Hepatocyte (in vitro differentiated cells): ENCODE data around the gene WDR90.

Experiments used
- CTCF ChIP-seq: fragments of 200-600 bp; sonication (generic); IDR thresholded peaks from 2 replicates; pipeline ENCODE4 v1.5.1; 2016; ENCODE audit warnings: antibody characterized with exemption, mild to moderate bottlenecking; ENCODE audit not compliant: poor library complexity
- EZH2 ChIP-seq: fragments of 200-600 bp; sonication (generic); IDR thresholded peaks from 2 replicates; pipeline ENCODE4 v1.6.1; 2016; ENCODE audit warnings: antibody characterized with exemption, mild to moderate bottlenecking, borderline replicate concordance

DNA sequence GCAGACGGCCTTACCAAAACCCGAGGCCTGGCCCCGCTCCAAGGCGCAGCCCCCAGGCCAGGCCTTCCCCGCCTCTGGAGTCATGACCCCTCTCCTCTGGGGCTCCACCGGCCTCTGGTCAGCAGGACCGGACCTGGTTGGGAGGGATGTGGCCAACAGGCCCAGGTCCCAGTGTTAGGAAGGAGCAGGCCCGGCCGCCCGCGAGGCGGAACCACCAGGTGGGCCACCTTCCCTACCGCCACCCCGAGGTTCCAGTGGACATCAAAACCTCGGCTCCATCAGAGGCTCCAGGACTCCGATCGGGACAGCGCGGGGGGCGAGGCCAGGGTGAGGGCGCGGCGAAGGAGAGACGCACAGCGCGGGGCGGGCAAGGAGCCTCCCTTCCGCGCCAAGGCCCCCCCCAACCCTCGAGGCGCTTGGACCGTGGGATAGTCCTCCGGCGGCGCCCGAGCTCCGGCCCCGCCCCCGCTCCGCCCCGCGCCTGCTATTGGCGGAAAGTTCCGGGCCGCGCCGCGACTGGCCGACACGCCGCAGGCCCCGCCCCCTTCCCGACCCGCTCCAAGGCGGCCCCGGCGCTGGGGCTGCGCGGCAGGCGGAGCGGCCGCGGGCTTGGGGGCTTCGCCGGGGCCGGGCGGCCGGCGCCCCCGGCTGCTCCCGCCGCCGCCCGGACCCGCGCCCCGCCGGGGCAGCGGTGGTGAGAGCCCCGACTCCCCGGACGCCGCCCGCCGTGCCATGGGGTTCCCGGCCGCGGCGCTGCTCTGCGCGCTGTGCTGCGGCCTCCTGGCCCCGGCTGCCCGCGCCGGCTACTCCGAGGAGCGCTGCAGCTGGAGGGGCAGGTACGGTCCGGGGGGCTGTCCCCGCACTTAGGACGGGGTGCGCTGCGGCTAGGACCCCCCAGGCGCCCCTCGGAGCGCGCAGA, 65.7 kb downstream of the WDR90 start, which contains the start of gene METRN:
- TF ChIP-seq CTCF (no peak), EZH2 (no peak)
